Measurements from ENCODE around the gene AGBL4.
A peak's percentile ranks its signal among the peaks of the same experiment; 100 is the strongest.
"Not testable (repeated sequence)": the region's sequence is repeated elsewhere in the genome, so short reads cannot be mapped to it uniquely, and the experiment has no call there.

The AGBL4 gene

GRCh38 chr1:49298304-49298703 is 725.5 kb downstream of the AGBL4 start:
- DNase-seq = peak; percentile 23

GRCh38 chr1:49297783-49298182 is 726.0 kb downstream of the AGBL4 start:
- no peak for DNase-seq

- DNase-seq = no peak
These were observed 729.2 kb downstream of the AGBL4 start for GRCh38 chr1:49294539-49294938.

- no peak for DNase-seq
These were observed 730.7 kb downstream of the AGBL4 start for GRCh38 chr1:49293016-49293415.

GRCh38 chr1:49257211-49258049 is 766.3 kb downstream of the AGBL4 start:
- not testable (repeated sequence) for DNase-seq

GRCh38 chr1:49252917-49253316 is 770.8 kb downstream of the AGBL4 start:
- DNase-seq = no peak

- no peak for DNase-seq
These were observed 772.6 kb downstream of the AGBL4 start for GRCh38 chr1:49251019-49251784.

- no peak for DNase-seq
These were observed 783.0 kb downstream of the AGBL4 start for GRCh38 chr1:49240709-49241221.

- DNase-seq = no peak
These were observed 788.8 kb downstream of the AGBL4 start for GRCh38 chr1:49234988-49235387.

GRCh38 chr1:49229555-49229954 is 794.2 kb downstream of the AGBL4 start:
- DNase-seq = no peak

GRCh38 chr1:49226758-49227157 is 797.0 kb downstream of the AGBL4 start:
- no peak for DNase-seq

GRCh38 chr1:49225464-49225863 is 798.3 kb downstream of the AGBL4 start:
- DNase-seq = no peak

- DNase-seq = no peak
These were observed 810.5 kb downstream of the AGBL4 start for GRCh38 chr1:49213301-49213700.

- no peak for DNase-seq
These were observed 815.0 kb downstream of the AGBL4 start for GRCh38 chr1:49208712-49209111.

GRCh38 chr1:49204720-49205119 is 819.0 kb downstream of the AGBL4 start:
- DNase-seq = no peak

- no peak for DNase-seq
These were observed 823.0 kb downstream of the AGBL4 start for GRCh38 chr1:49200738-49201137.

GRCh38 chr1:49199564-49199963 is 824.2 kb downstream of the AGBL4 start:
- no peak for DNase-seq

GRCh38 chr1:49197081-49197480 is 826.7 kb downstream of the AGBL4 start:
- DNase-seq = peak; percentile 44

- no peak for DNase-seq
These were observed 833.6 kb downstream of the AGBL4 start for GRCh38 chr1:49190138-49190537.

- DNase-seq = no peak
These were observed 836.7 kb downstream of the AGBL4 start for GRCh38 chr1:49187056-49187455.

GRCh38 chr1:49185450-49185980 is 838.2 kb downstream of the AGBL4 start:
- no peak for DNase-seq

- no peak for DNase-seq
These were observed 840.3 kb downstream of the AGBL4 start for GRCh38 chr1:49183489-49183888.

- no peak for DNase-seq
These were observed 842.7 kb downstream of the AGBL4 start for GRCh38 chr1:49181033-49181432.
